ENCODE measurements around the gene AFDN.

- TF ChIP-seq CTCF (IDR thresholded peaks at IDR 0.05; ENCODE audit: insufficient read depth, low read depth, low read length) (peak; percentile 69), EZH2 (IDR thresholded peaks at IDR 0.05; ENCODE audit: insufficient read depth, low read length) (no peak)
Measured at GRCh38 chr6:167898673-167899311, 72.1 kb downstream of the AFDN start.

All from astrocyte (in vitro differentiated cells and primary cell).